Measurements from ENCODE around the gene CDH13. TPM values are rescaled to one million over a fixed set of nuclear protein-coding genes. Genes with fewer than 3 reads are reported as not detected.

CDH13 gene
- total and polyA plus RNA-seq, 9 of the 15 experiments (the other 6 are each of a cell fraction or from before 2014, with no cell fraction given), result 0.03 TPM; not detected in 8

GRCh38 chr16:82852388-82853008, 225.7 kb downstream of the CDH13 start:
- DNase-seq (ENCODE audit: extremely low read depth in 1 of 4, low spot score in 3 of 4), result no peak
- 0% methylated on average over 3 of the region's 3 CpGs for WGBS (ENCODE audit: insufficient coverage, low coverage, missing lambda C conversion rate)
- no peak overlapping the region for H3K27ac ChIP-seq (ENCODE audit: extremely low read depth, low read depth, low read length)
- H3K9ac ChIP-seq (ENCODE audit: insufficient read depth in 1 of 2, low read depth in 2 of 2, low read length in 2 of 2), result no peak overlapping the region
- H2AFZ ChIP-seq (ENCODE audit: low read depth, low read length), result no peak overlapping the region
- BruUV-seq (replicated peaks), result no TSS peak
- no peak for TF ChIP-seq SRSF3 (IDR thresholded peaks at IDR 0.05; ENCODE audit: insufficient read depth, low read length)
- TF ChIP-seq POLR2B (IDR thresholded peaks at IDR 0.05; ENCODE audit: low read depth, partially characterized antibody), result no peak
- no peak for TF ChIP-seq BRCA1 (IDR thresholded peaks at IDR 0.05)
- no peak for TF ChIP-seq BRCA1 (CRISPR knock-in tag; IDR thresholded peaks at IDR 0.05)
- TF ChIP-seq ZBED1 (IDR thresholded peaks at IDR 0.05), result no peak
- no peak for TF ChIP-seq TBP (optimal IDR thresholded peaks at IDR 0.05; ENCODE audit: low read depth, low read length)
- TF ChIP-seq ZNF280B (CRISPR knock-in tag; IDR thresholded peaks at IDR 0.05), result no peak
- no peak for TF ChIP-seq ETV1 (tag; conservative IDR thresholded peaks at IDR 0.05; ENCODE audit: low read depth)
- no peak for TF ChIP-seq HEY1 (CRISPR knock-in tag; IDR thresholded peaks at IDR 0.05; ENCODE audit: borderline replicate concordance)
- no peak for TF ChIP-seq NFXL1 (CRISPR knock-in tag; IDR thresholded peaks at IDR 0.05)
- no peak for TF ChIP-seq MBD1 (CRISPR knock-in tag; IDR thresholded peaks at IDR 0.05)
- TF ChIP-seq NFATC3 (IDR thresholded peaks at IDR 0.05), result no peak
- H3K36me3 ChIP-seq (ENCODE audit: control insufficient read depth, insufficient read depth, low read length), result no peaks in the 10 kb centered on the region
- in situ Hi-C loops (cut with MboI), result no loop called here
- no peaks in the 10 kb centered on the region for H4K20me1 ChIP-seq (replicated peaks; ENCODE audit: control insufficient read depth, insufficient read depth, low read length)
- no peaks in the 10 kb centered on the region for H3K9me3 ChIP-seq (replicated peaks; ENCODE audit: control insufficient read depth, insufficient read depth, low read depth, low read length)
- H3K79me2 ChIP-seq (ENCODE audit: control insufficient read depth, insufficient read depth, low read length), result no peaks in the 10 kb centered on the region
- no peak for ATAC-seq
- H3K27me3 ChIP-seq (ENCODE audit: control insufficient read depth in 2 of 2, insufficient read depth in 2 of 2, low read length in 2 of 2), result no peaks in the 10 kb centered on the region; a peak in 1 of 5 replicates
- FAIRE-seq, result no peak
- no peaks in the 10 kb centered on the region for H3K9me1 ChIP-seq (ENCODE audit: control insufficient read depth, insufficient read depth, low read length)
- POLR2A ChIA-PET, result no interaction called here
- intact Hi-C loops (cut with micrococcal nuclease), result no loop called here
- no peak overlapping the region for H3K4me3 ChIP-seq
- H3K4me2 ChIP-seq (ENCODE audit: insufficient read depth, low read length), result no peak overlapping the region
- CTCF ChIA-PET (ENCODE audit: low intra/inter-chr PET ratio), result no interaction called here
- no peaks in the 10 kb centered on the region for H3K4me1 ChIP-seq (replicated peaks in 1 of 2; ENCODE audit: control insufficient read depth in 2 of 2, insufficient read depth in 2 of 2, low read length in 2 of 2)

Data from K562 (cell line).